ENCODE data around the gene ZNF43. TPM values are rescaled to one million over a fixed set of nuclear protein-coding genes. Genes with fewer than 3 reads are reported as not detected.
"Not testable (repeated sequence)": the region's sequence is repeated elsewhere in the genome, so short reads cannot be mapped to it uniquely, and the experiment has no call there.

The ZNF43 gene
- total RNA-seq = 12.9 TPM
- long read RNA-seq, transcript ZNF43-201 (4 exons, 2,881 nt) = major isoform, 6 of 16 reads
- long read RNA-seq, partial matches to known transcripts = 1 of 16 reads
- long read RNA-seq, other reads (novel, unspliced or antisense) = 6 of 16 reads

DNA sequence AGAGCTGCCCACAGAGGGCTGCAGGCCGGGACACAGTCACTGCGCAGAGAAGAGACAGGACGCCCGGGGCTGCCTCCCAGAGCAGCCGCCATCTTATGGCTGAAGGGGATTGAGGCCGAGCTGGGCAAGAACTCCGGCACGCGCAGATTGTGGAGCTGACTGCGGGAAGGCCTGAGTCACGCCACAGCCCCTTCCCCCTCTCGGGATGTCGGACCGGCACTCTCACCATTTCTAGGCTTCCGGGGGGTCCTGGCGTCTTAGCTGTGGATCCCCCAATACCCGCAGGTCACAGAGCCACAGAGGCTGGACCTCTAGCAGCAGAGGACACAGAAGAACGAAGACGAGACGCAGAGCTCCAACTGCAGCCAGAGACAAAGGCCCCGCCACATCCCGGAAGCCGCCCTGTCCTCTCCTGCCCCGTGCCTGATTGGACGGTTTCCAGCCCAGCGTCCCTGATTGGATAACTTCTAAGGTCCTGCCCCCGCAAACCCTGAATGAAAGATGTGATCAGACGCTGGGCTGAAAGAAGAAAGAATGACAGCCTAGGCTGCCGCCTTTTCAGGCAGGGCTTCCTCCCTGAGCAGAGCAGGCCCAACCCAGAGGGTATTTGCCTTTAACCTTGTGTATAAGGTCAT, at the start of gene ZNF43:
ZNF43 (minus strand) TSS at position 373 of the 635 bp plus-strand sequence; CDS start at position 229, 144 bp downstream.
- TF ChIP-seq, protein P1, sequence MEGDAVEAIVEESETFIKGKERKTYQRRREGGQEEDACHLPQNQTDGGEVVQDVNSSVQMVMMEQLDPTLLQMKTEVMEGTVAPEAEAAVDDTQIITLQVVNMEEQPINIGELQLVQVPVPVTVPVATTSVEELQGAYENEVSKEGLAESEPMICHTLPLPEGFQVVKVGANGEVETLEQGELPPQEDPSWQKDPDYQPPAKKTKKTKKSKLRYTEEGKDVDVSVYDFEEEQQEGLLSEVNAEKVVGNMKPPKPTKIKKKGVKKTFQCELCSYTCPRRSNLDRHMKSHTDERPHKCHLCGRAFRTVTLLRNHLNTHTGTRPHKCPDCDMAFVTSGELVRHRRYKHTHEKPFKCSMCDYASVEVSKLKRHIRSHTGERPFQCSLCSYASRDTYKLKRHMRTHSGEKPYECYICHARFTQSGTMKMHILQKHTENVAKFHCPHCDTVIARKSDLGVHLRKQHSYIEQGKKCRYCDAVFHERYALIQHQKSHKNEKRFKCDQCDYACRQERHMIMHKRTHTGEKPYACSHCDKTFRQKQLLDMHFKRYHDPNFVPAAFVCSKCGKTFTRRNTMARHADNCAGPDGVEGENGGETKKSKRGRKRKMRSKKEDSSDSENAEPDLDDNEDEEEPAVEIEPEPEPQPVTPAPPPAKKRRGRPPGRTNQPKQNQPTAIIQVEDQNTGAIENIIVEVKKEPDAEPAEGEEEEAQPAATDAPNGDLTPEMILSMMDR (IDR thresholded peaks at IDR 0.05) = no peak
- DNase-seq (peak; percentile 96), ATAC-seq (peak; percentile 99)
- intact Hi-C loops (cut with DNase I) = no loop called here
- Histone ChIP-seq H3K9me3 (peaks cover 13% of the 10 kb centered on the region), H3K4me3 (peak within 1 kb of the TSS; percentile 78), H3K4me1 (peaks cover 4% of the 10 kb centered on the region), H3K36me3 (peaks cover 5% of the 10 kb centered on the region), H3K27ac (peak within 1 kb of the TSS; percentile 92), H3K27me3 (no peaks in the 10 kb centered on the region)

DNA sequence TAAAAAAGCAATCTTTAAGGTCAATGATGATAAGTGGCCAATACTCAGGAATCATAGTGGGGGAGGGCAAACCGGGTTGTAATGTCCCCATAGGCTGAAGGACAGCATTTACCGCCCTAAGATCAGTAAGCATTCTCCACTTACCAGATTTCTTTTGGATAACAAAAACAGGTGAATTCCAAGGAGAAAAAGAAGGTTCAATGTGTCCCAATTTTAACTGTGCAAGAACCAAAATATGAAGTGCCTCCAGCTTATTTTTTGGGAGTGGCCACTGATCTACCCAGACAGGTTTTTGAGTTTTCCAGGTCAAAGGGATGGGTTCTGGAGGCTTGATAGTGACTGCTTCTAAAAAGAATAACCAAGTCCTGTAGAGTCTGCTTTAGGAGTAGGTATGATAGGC, 49.5 kb upstream of the ZNF43 start:
- intact Hi-C loops (cut with DNase I); H3K27me3 ChIP-seq; ATAC-seq; H3K4me3 ChIP-seq; DNase-seq; H3K27ac ChIP-seq; H3K4me1 ChIP-seq; H3K9me3 ChIP-seq; H3K36me3 ChIP-seq: not testable (repeated sequence)

DNA sequence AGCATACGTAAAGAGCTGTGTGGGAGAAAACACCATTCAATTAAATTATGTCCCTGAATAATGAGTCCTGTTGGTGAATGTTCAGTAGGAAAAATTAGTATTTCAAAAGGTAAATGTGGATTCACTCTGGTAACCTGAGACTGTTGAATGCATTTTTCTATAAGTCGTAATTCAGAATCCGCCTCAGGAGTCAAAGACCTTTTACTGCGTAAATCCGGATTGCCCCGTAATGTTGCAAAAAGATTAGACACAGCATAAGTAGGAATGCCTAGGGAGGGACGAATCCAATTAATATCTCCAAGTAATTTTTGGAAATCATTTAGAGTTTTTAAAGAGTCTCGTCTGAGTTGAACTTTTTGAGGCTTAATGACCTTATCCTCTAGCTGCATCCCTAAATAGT, 48.8 kb upstream of the ZNF43 start:
- ATAC-seq; H3K27me3 ChIP-seq; H3K27ac ChIP-seq; H3K36me3 ChIP-seq; H3K4me1 ChIP-seq; intact Hi-C loops (cut with DNase I); H3K4me3 ChIP-seq; H3K9me3 ChIP-seq; DNase-seq: not testable (repeated sequence)

DNA sequence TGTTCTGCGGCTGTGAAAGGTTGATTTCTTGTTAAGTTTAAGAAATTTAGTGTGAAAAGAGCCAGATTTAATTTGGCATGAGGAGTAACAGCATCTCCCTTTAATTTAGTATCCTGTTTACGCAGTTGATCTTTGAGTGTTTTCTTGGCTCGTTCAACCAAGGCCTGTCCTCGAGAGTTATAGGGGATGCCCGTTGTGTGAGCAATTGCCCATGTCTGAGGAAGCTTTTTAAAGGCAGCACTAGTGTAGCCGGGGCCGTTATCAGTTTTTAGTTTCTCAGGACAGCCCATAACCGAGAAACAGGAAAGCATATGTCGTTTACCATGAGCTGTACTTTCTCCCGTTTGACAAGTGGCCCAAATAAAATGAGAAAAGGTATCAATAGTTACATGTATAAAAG, 47.5 kb upstream of the ZNF43 start:
- no peak for DNase-seq
- TF ChIP-seq, protein P1 (IDR thresholded peaks at IDR 0.05) = no peak
- intact Hi-C loops (cut with DNase I) = no loop called here
- no peak overlapping the region for H3K4me3 ChIP-seq
- no peak overlapping the region for H3K27ac ChIP-seq
- H3K36me3 ChIP-seq = no peaks in the 10 kb centered on the region
- H3K9me3 ChIP-seq = no peaks in the 10 kb centered on the region
- no peaks in the 10 kb centered on the region for H3K27me3 ChIP-seq
- no peak for ATAC-seq
- H3K4me1 ChIP-seq = no peaks in the 10 kb centered on the region

DNA sequence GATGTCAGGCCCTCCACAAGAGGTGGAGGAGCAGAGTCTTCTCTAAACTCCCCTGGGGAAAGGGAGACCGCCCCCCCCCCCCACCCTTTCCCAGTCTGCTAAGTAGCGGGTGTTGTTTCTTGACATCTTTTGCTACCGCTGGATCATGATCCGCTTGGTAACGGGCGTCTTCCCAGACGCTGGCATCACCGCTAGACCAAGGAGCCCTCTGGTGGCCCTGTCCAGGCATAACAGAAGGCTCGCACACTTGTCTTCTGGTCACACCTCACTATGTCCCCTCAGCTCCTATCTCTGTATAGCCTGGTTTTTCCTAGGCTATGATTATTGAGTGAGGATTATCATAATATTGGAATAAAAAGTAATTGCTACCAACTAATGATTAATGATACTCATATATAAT, 44.8 kb upstream of the ZNF43 start:
- H3K27ac ChIP-seq; H3K36me3 ChIP-seq; H3K4me3 ChIP-seq; intact Hi-C loops (cut with DNase I); DNase-seq; ATAC-seq; H3K4me1 ChIP-seq; H3K9me3 ChIP-seq; H3K27me3 ChIP-seq: not testable (repeated sequence)
- TF ChIP-seq, protein P1 (IDR thresholded peaks at IDR 0.05) = peak; percentile 18

DNA sequence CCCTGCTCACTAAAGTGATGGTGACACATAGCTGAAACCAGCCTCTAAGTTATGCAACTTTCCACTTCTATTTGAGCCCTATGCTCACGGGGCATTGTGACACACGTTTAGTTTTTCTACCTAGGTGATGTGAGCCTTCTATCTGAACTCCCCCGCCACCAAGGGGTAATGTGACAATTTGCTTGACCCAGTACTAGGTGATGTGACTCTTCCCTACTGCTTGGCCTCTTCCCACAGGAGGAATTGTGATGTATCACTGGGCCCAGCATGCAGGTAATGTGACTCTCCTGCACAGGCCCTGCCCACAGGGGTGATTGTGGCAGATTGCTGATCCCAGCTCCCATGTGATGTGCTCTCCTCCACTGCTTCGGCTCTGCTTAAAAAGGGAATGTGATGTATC, 42.7 kb upstream of the ZNF43 start:
- intact Hi-C loops (cut with DNase I) = no loop called here
- no peak overlapping the region for H3K4me3 ChIP-seq
- ATAC-seq (no peak), DNase-seq (no peak)
- H3K4me1 ChIP-seq = no peaks in the 10 kb centered on the region
- H3K27me3 ChIP-seq = no peaks in the 10 kb centered on the region
- TF ChIP-seq, protein P1 (IDR thresholded peaks at IDR 0.05) = no peak
- H3K27ac ChIP-seq = no peak overlapping the region
- no peaks in the 10 kb centered on the region for H3K36me3 ChIP-seq
- H3K9me3 ChIP-seq = no peaks in the 10 kb centered on the region

Measured in upper lobe of right lung (tissue), 1 donor.